GM12878 (cell line): ENCODE results near the gene CLNK. TPM values are rescaled to one million over a fixed set of nuclear protein-coding genes. Genes with fewer than 3 reads are reported as not detected.

Experiments used
- ATAC-seq: fragments of 200-7000 bp; cut with Tn5 transposase; 3 replicates; pipeline ENCODE4 v1.9.1; 2020; ENCODE audit warnings: mild to moderate bottlenecking, moderate library complexity
- BruUV-seq: library from RNA; stranded (reverse); fragments of 400-500 nt; replicated peaks from 2 replicates; lab custom pipeline; 2021; lab: Mats Ljungman, UMichigan
- CTCF ChIA-PET: fragments of 300-600 bp; sonication (Branson Sonifier 250); formaldehyde crosslinking; extraction: SDS; loops from one replicate; lab custom pipeline; 2021; ENCODE audit warnings: inconsistent platforms; lab: Yijun Ruan, JAX
- POLR2A ChIA-PET: fragments of 350-600 bp; formaldehyde crosslinking; extraction: SDS; loops from one replicate; lab custom pipeline; 2021; ENCODE audit warnings: inconsistent platforms; lab: Charles Lee
- RAD21 ChIA-PET: fragments of 300-600 bp; sonication (Branson Sonifier 250); formaldehyde crosslinking; loops from one replicate; lab custom pipeline; 2023; ENCODE audit warnings: antibody characterized with exemption; ENCODE audit not compliant: unreplicated experiment; lab: Charles Lee
- SMC1A ChIA-PET: fragments of 300-600 bp; sonication (Branson Sonifier 250); formaldehyde crosslinking; loops from one replicate; lab custom pipeline; 2023; ENCODE audit not compliant: unreplicated experiment, uncharacterized antibody; lab: Charles Lee
- DNase-seq: peaks from one replicate; pipeline ENCODE4 v3.0.0-alpha.2; 2011; ENCODE audit warnings: low read depth, low spot score
- FAIRE-seq: peaks from 3 replicates; lab custom pipeline; 2011; peaks lifted over from hg19 to GRCh38; lab: Jason Lieb, UNC
- H2AFZ ChIP-seq: 2 replicates; pipeline ENCODE4 v1.6.0; 2011; ENCODE audit warnings: low read depth, low read length, control low read depth; ENCODE audit not compliant: control insufficient read depth
- H3K27ac ChIP-seq: 2 replicates; pipeline ENCODE4 v1.5.1; 2011; ENCODE audit warnings: control low read depth; ENCODE audit not compliant: control insufficient read depth, insufficient read depth
- H3K27me3 ChIP-seq, 2 experiments: replicated peaks in 1 of 2; 2 replicates each; pipeline versions ENCODE4 v1.6.0 to v1.6.1; 2011; ENCODE audit warnings: low read length in 1 of 2; ENCODE audit not compliant: control insufficient read depth in 2 of 2, insufficient read depth in 2 of 2
- H3K36me3 ChIP-seq, 2 experiments: 2 replicates each; pipeline ENCODE4 v1.5.1; 2011; ENCODE audit warnings: low read length in 1 of 2; ENCODE audit not compliant: control insufficient read depth in 2 of 2, insufficient read depth in 2 of 2
- H3K4me1 ChIP-seq: 2 replicates; pipeline ENCODE4 v1.6.1; 2011; ENCODE audit warnings: mild to moderate bottlenecking, low read length, moderate library complexity, mixed read lengths; ENCODE audit not compliant: control insufficient read depth, insufficient read depth
- H3K4me2 ChIP-seq: 2 replicates; pipeline ENCODE4 v1.6.0; 2011; ENCODE audit warnings: control low read depth; ENCODE audit not compliant: control insufficient read depth, insufficient read depth
- H3K4me3 ChIP-seq: fragments of 200-600 bp; sonication (generic); 2 replicates; pipeline ENCODE4 v1.5.1; 2016
- H3K79me2 ChIP-seq: 2 replicates; pipeline ENCODE4 v1.6.0; 2011; ENCODE audit warnings: low read length; ENCODE audit not compliant: control insufficient read depth, insufficient read depth
- H3K9ac ChIP-seq: 2 replicates; pipeline ENCODE4 v1.8.0; 2011; ENCODE audit warnings: low read length, control low read depth, mixed read lengths; ENCODE audit not compliant: control insufficient read depth, insufficient read depth
- H3K9me3 ChIP-seq: replicated peaks from 3 replicates; pipeline ENCODE4 v1.5.1; 2011; ENCODE audit warnings: mild to moderate bottlenecking, low read length; ENCODE audit not compliant: control insufficient read depth, insufficient read depth
- H4K20me1 ChIP-seq: 2 replicates; pipeline ENCODE4 v1.6.0; 2011; ENCODE audit not compliant: control insufficient read depth, insufficient read depth
- ATF3 ChIP-seq: IDR thresholded peaks from 2 replicates; pipeline ENCODE4 v1.6.1; 2011; ENCODE audit warnings: low read depth, mild to moderate bottlenecking, low read length, moderate library complexity, borderline replicate concordance; ENCODE audit errors: extremely low read depth
- BHLHE40 ChIP-seq, 2 experiments: fragments of 450-650 bp in 1 of 2; IDR thresholded peaks; 2 replicates each; pipeline ENCODE4 v1.6.1; 2011 to 2017; ENCODE audit warnings: low read depth in 2 of 2, borderline replicate concordance in 1 of 2, improper control_type of control experiment in 1 of 2, low read length in 1 of 2, mild to moderate bottlenecking in 1 of 2
- IKZF2 ChIP-seq, 2 experiments: fragments of 450-650 bp; IDR thresholded peaks; 2 replicates each; pipeline ENCODE4 v1.6.1; 2017; ENCODE audit warnings: mild to moderate bottlenecking in 2 of 2, moderate library complexity in 2 of 2
- ZBTB4 ChIP-seq: fragments of 450-650 bp; formaldehyde crosslinking; IDR thresholded peaks from 2 replicates; pipeline ENCODE4 v1.4.0; 2022; ENCODE audit warnings: mild to moderate bottlenecking, moderate library complexity
- ZSCAN29 ChIP-seq: fragments of 450-650 bp; IDR thresholded peaks from 2 replicates; pipeline ENCODE4 v1.6.1; 2017; ENCODE audit warnings: mild to moderate bottlenecking, moderate library complexity
- WGBS: methylation state at CpG from one replicate; pipeline ENCODE4 v1.1.6; 2016; ENCODE audit warnings: low lambda C conversion rate; ENCODE audit not compliant: insufficient replicate concordance, insufficient coverage; ENCODE audit errors: missing lambda C conversion rate; 5-methylcytosine and 5-hydroxymethylcytosine counted together
- in situ Hi-C: fragments of 300-500 bp; cut with MboI; formaldehyde crosslinking; loops from 9 replicates; pipeline ENCODE4 v1.14.3; 2018; ENCODE audit warnings: mixed read lengths
- intact Hi-C: fragments of 100-400 bp; cut with micrococcal nuclease; formaldehyde crosslinking; loops from one replicate; pipeline ENCODE4 v1.14.2; 2022; ENCODE audit not compliant: unreplicated experiment
- polyA plus RNA-seq, 11 experiments: library from polyadenylated mRNA; depleted of rRNA in 4 of 11; unstranded in 6 of 11; stranded (reverse) in 5 of 11; fragments of >200 nt; fragmentation: Nextera tagmentation in 4 of 11; fragmentation: Illumina TruSeq in 1 of 11; extraction: Ambion mirVana in 4 of 11; extraction: Trizol in 1 of 11; gene quantifications; 1 replicate in 1 of 11; 2 replicates in 10 of 11; pipeline versions ENCODE4 v1.2.1 to v1.2.3, GENCODE V29; 2011 to 2016; ENCODE audit warnings: inconsistent platforms in 2 of 11, missing spikeins in 2 of 11, low read depth in 1 of 11
- total RNA-seq, 4 experiments: library from RNA; depleted of rRNA in 3 of 4; stranded (reverse); fragments of >200 nt in 3 of 4; fragmentation: Illumina TruSeq in 1 of 4; extraction: Trizol in 1 of 4; gene quantifications; 2 replicates each; pipeline versions ENCODE4 v1.2.1 to v1.2.3, GENCODE V29; 2013 to 2021
- TF ChIP-seq, protein P1 (sequence below), 3 experiments: IDR thresholded peaks in 2 of 3; conservative IDR thresholded peaks in 1 of 3; 2 replicates each; pipeline ENCODE4 v1.5.1; 2011; ENCODE audit warnings: low read depth in 3 of 3, low read length in 3 of 3, mild to moderate bottlenecking in 3 of 3, control low read depth in 2 of 3, moderate library complexity in 2 of 3, inconsistent platforms in 1 of 3, mixed read lengths in 1 of 3; ENCODE audit not compliant: control insufficient read depth in 2 of 3, insufficient read depth in 1 of 3; ENCODE audit errors: extremely low read depth in 1 of 3
- TF ChIP-seq, protein P2 (sequence below): IDR thresholded peaks from 2 replicates; pipeline ENCODE4 v1.6.1; 2012; ENCODE audit warnings: low read depth, low read length, improper control_type of control experiment
- TF ChIP-seq, protein P3 (sequence below): fragments of 450-650 bp; IDR thresholded peaks from 2 replicates; pipeline ENCODE4 v1.6.1; 2016; ENCODE audit warnings: mild to moderate bottlenecking, moderate library complexity, borderline replicate concordance

The CLNK gene
- total and polyA plus RNA-seq, 10 of the 15 experiments (the other 5 are each of a cell fraction or from before 2014, with no cell fraction given): 2.1 to 14.3 (median 2.7) TPM

DNA sequence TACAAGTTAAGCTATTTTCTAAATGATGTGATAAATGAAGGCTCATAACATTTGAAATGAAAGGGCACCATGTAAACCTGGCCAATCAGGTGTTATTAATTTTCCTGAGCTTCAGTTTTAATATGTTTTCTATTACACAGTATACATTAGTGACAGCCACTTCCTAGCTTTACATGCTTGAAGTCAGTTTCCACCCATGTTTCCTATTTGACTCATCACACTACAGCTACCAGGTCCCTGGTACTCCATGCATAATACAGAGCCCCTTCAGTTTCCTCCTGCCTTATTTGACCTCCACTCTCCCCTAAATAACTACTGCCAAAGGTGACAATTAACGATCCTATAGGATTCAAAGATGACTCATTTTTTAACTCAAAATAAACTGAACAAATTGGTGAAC, 245.6 kb downstream of the CLNK start (continued):
- TF ChIP-seq IKZF2 (IDR thresholded peaks at IDR 0.05): no peak
- TF ChIP-seq, protein P1, sequence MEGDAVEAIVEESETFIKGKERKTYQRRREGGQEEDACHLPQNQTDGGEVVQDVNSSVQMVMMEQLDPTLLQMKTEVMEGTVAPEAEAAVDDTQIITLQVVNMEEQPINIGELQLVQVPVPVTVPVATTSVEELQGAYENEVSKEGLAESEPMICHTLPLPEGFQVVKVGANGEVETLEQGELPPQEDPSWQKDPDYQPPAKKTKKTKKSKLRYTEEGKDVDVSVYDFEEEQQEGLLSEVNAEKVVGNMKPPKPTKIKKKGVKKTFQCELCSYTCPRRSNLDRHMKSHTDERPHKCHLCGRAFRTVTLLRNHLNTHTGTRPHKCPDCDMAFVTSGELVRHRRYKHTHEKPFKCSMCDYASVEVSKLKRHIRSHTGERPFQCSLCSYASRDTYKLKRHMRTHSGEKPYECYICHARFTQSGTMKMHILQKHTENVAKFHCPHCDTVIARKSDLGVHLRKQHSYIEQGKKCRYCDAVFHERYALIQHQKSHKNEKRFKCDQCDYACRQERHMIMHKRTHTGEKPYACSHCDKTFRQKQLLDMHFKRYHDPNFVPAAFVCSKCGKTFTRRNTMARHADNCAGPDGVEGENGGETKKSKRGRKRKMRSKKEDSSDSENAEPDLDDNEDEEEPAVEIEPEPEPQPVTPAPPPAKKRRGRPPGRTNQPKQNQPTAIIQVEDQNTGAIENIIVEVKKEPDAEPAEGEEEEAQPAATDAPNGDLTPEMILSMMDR (IDR thresholded peaks at IDR 0.05 in 2 of 3, conservative IDR thresholded peaks at IDR 0.05 in 1 of 3; ENCODE audit: control insufficient read depth in 2 of 3, extremely low read depth in 1 of 3, insufficient read depth in 1 of 3, low read depth in 3 of 3, low read length in 3 of 3): no peak
- TF ChIP-seq ZBTB4 (CRISPR knock-in tag): no peak

GRCh38 chr4:10437735-10438134, 246.8 kb downstream of the CLNK start:
- ChIA-PET RAD21 (no interaction called here), POLR2A (no interaction called here), SMC1A (interaction anchor here (1.1 kb wide), 1 partner anchor 16 kb away, joined by 3 read pairs; no protein-coding TSS in a partner anchor), CTCF (interaction anchor here (1.2 kb wide), 1 partner anchor 16 kb away, joined by 4 read pairs; no protein-coding TSS in a partner anchor)
- H3K27ac ChIP-seq: no peak overlapping the region
- H3K9me3 ChIP-seq: no peaks in the 10 kb centered on the region
- no TSS peak for BruUV-seq
- H3K27me3 ChIP-seq: no peaks in the 10 kb centered on the region
- no peak overlapping the region for H3K9ac ChIP-seq
- no peaks in the 10 kb centered on the region for H3K79me2 ChIP-seq
- no peak overlapping the region for H3K4me3 ChIP-seq
- H3K36me3 ChIP-seq: no peaks in the 10 kb centered on the region
- no peak overlapping the region for H3K4me2 ChIP-seq
- no peaks in the 10 kb centered on the region for H3K4me1 ChIP-seq
- FAIRE-seq (no peak), DNase-seq (no peak), ATAC-seq (no peak)
- WGBS: 96% methylated on average over 1 of the region's 1 CpG
- no peak overlapping the region for H2AFZ ChIP-seq
- intact Hi-C loops: loop anchor here (2.0 kb wide), 1 partner anchor 71 kb away; no protein-coding TSS in a partner anchor
- in situ Hi-C loops: no loop called here
- no peaks in the 10 kb centered on the region for H4K20me1 ChIP-seq
- TF ChIP-seq BHLHE40 (IDR thresholded peaks at IDR 0.05; ENCODE audit: borderline replicate concordance in 1 of 2, low read depth in 2 of 2, low read length in 1 of 2): no peak
- TF ChIP-seq, protein P2, sequence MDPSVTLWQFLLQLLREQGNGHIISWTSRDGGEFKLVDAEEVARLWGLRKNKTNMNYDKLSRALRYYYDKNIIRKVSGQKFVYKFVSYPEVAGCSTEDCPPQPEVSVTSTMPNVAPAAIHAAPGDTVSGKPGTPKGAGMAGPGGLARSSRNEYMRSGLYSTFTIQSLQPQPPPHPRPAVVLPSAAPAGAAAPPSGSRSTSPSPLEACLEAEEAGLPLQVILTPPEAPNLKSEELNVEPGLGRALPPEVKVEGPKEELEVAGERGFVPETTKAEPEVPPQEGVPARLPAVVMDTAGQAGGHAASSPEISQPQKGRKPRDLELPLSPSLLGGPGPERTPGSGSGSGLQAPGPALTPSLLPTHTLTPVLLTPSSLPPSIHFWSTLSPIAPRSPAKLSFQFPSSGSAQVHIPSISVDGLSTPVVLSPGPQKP: no peak
- TF ChIP-seq ATF3: no peak
- TF ChIP-seq, protein P3, sequence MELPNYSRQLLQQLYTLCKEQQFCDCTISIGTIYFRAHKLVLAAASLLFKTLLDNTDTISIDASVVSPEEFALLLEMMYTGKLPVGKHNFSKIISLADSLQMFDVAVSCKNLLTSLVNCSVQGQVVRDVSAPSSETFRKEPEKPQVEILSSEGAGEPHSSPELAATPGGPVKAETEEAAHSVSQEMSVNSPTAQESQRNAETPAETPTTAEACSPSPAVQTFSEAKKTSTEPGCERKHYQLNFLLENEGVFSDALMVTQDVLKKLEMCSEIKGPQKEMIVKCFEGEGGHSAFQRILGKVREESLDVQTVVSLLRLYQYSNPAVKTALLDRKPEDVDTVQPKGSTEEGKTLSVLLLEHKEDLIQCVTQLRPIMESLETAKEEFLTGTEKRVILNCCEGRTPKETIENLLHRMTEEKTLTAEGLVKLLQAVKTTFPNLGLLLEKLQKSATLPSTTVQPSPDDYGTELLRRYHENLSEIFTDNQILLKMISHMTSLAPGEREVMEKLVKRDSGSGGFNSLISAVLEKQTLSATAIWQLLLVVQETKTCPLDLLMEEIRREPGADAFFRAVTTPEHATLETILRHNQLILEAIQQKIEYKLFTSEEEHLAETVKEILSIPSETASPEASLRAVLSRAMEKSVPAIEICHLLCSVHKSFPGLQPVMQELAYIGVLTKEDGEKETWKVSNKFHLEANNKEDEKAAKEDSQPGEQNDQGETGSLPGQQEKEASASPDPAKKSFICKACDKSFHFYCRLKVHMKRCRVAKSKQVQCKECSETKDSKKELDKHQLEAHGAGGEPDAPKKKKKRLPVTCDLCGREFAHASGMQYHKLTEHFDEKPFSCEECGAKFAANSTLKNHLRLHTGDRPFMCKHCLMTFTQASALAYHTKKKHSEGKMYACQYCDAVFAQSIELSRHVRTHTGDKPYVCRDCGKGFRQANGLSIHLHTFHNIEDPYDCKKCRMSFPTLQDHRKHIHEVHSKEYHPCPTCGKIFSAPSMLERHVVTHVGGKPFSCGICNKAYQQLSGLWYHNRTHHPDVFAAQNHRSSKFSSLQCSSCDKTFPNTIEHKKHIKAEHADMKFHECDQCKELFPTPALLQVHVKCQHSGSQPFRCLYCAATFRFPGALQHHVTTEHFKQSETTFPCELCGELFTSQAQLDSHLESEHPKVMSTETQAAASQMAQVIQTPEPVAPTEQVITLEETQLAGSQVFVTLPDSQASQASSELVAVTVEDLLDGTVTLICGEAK: no peak
- no peak for TF ChIP-seq ZSCAN29
- no peak for TF ChIP-seq IKZF2 (IDR thresholded peaks at IDR 0.05)
